Skeletal muscle tissue (tissue), 2 donors: ENCODE results near the gene RIPK3. TPM values are rescaled to one million over a fixed set of nuclear protein-coding genes. Genes with fewer than 3 reads are reported as not detected.

ENCODE experiments used
- small RNA-seq: library from RNA; depleted of rRNA; stranded (forward); fragments of <200 nt; gene quantifications from one replicate; pipeline ENCODE3, GENCODE V24; 2014
- total RNA-seq: library from RNA; depleted of rRNA; stranded (reverse); fragments of >200 nt; gene quantifications from one replicate; pipeline ENCODE4 v1.2.3, GENCODE V29; 2014

The RIPK3 gene
- total RNA-seq, 1 donor from 2014 or later, result 1.6 TPM

Small RNAs within 50 kb of the gene (small RNA-seq; reads per million reads assigned to genes)
- not detected for gene RF00026

Other genes starting within 250 kb of the RIPK3 start
- gene PCK2, start 245.7 kb downstream of the RIPK3 start, total RNA-seq, result 3.7 TPM
- 85.6 TPM for gene DCAF11, start 225.2 kb downstream of the RIPK3 start, total RNA-seq
- 2.1 TPM for gene NRL, start 225.0 kb downstream of the RIPK3 start, total RNA-seq
- gene FITM1, start 209.3 kb downstream of the RIPK3 start, total RNA-seq, result 172 TPM
- gene PSME1, start 203.8 kb downstream of the RIPK3 start, total RNA-seq, result 89.8 TPM
- 12.0 TPM for gene EMC9, start 198.4 kb downstream of the RIPK3 start, total RNA-seq
- 58.5 TPM for gene PSME2, start 193.4 kb downstream of the RIPK3 start, total RNA-seq
- 33.4 TPM for gene RNF31, start 192.5 kb downstream of the RIPK3 start, total RNA-seq
- gene IRF9, start 178.7 kb downstream of the RIPK3 start, total RNA-seq, result 50.6 TPM
- 2.1 TPM for gene REC8, start 167.9 kb downstream of the RIPK3 start, total RNA-seq
- gene IPO4, start 151.2 kb downstream of the RIPK3 start, total RNA-seq, result 32.9 TPM
- 18.3 TPM for gene TM9SF1, start 144.6 kb downstream of the RIPK3 start, total RNA-seq
- 0.52 TPM for gene TSSK4, start 134.3 kb downstream of the RIPK3 start, total RNA-seq
- gene CHMP4A, start 126.5 kb downstream of the RIPK3 start, total RNA-seq, result 29.2 TPM
- 9.9 TPM for gene MDP1, start 123.9 kb downstream of the RIPK3 start, total RNA-seq
- 81.9 TPM for gene NEDD8, start 107.6 kb downstream of the RIPK3 start, total RNA-seq
- 49.6 TPM for gene GMPR2, start 107.1 kb downstream of the RIPK3 start, total RNA-seq
- gene TINF2, start 97.4 kb downstream of the RIPK3 start, total RNA-seq, result 34.4 TPM
- 0.52 TPM for gene TGM1, start 76.8 kb downstream of the RIPK3 start, total RNA-seq
- gene RABGGTA, start 68.4 kb downstream of the RIPK3 start, total RNA-seq, result 11.5 TPM
- gene DHRS1, start 40.2 kb downstream of the RIPK3 start, total RNA-seq, result 6.3 TPM
- 22.4 TPM for gene NOP9, start 40.1 kb downstream of the RIPK3 start, total RNA-seq
- 4.7 TPM for gene CIDEB, start 32.0 kb downstream of the RIPK3 start, total RNA-seq
- gene LTB4R2, start 29.9 kb downstream of the RIPK3 start, total RNA-seq, result 1.6 TPM
- gene LTB4R, start 28.5 kb downstream of the RIPK3 start, total RNA-seq, result 2.1 TPM
- gene ADCY4, start 4.9 kb downstream of the RIPK3 start, total RNA-seq, result 9.9 TPM
- 21.4 TPM for gene NFATC4, start 28.2 kb upstream of the RIPK3 start, total RNA-seq
- gene NYNRIN, start 59.0 kb upstream of the RIPK3 start, total RNA-seq, result 19.3 TPM
- gene CBLN3, start 89.7 kb upstream of the RIPK3 start, total RNA-seq, result under 0.01 TPM
- 38.1 TPM for gene KHNYN, start 90.0 kb upstream of the RIPK3 start, total RNA-seq
- gene SDR39U1, start 102.8 kb upstream of the RIPK3 start, total RNA-seq, result 12.0 TPM
- 0.52 TPM for gene CMA1, start 168.3 kb upstream of the RIPK3 start, total RNA-seq
- gene CTSG, start 236.3 kb upstream of the RIPK3 start, total RNA-seq, result 0.52 TPM